HEK293T (cell line): ENCODE measurements around the gene FBLN2.
A peak's percentile ranks its signal among the peaks of the same experiment; 100 is the strongest.

Experiments used
- CTCF ChIA-PET: fragments of 350-600 bp; formaldehyde crosslinking; extraction: SDS; loops from one replicate; lab custom pipeline; 2021; ENCODE audit warnings: antibody characterized with exemption, inconsistent platforms; lab: Yijun Ruan, JAX
- POLR2A ChIA-PET: fragments of 350-600 bp; formaldehyde crosslinking; extraction: SDS; loops from one replicate; lab custom pipeline; 2020; ENCODE audit warnings: antibody characterized with exemption, inconsistent platforms; lab: Yijun Ruan, JAX
- DNase-seq: peaks from one replicate; pipeline ENCODE4 v3.0.0; 2012; ENCODE audit warnings: mixed read lengths; ENCODE audit errors: extremely low spot score
- ARNT ChIP-seq: fragments of 450-650 bp; IDR thresholded peaks from 2 replicates; pipeline ENCODE4 v1.6.1; 2017; ENCODE audit warnings: mild to moderate bottlenecking
- BHLHE40 ChIP-seq: fragments of 450-650 bp; IDR thresholded peaks from 2 replicates; pipeline ENCODE4 v1.6.1; 2016; ENCODE audit warnings: mild to moderate bottlenecking, moderate library complexity, borderline replicate concordance
- CTBP1 ChIP-seq: fragments of 450-650 bp; IDR thresholded peaks from 2 replicates; pipeline ENCODE4 v1.6.1; 2016; ENCODE audit warnings: borderline replicate concordance
- ELF4 ChIP-seq: fragments of 450-650 bp; IDR thresholded peaks from 2 replicates; pipeline ENCODE4 v1.6.1; 2017; ENCODE audit warnings: antibody characterized with exemption
- FOXA1 ChIP-seq: fragments of 450-650 bp; IDR thresholded peaks from 2 replicates; pipeline ENCODE4 v1.6.1; 2016; ENCODE audit warnings: mild to moderate bottlenecking
- FOXK2 ChIP-seq: fragments of 450-650 bp; IDR thresholded peaks from 2 replicates; pipeline ENCODE4 v1.6.1; 2016; ENCODE audit warnings: mild to moderate bottlenecking
- FOXM1 ChIP-seq: fragments of 450-650 bp; IDR thresholded peaks from 2 replicates; pipeline ENCODE4 v1.6.1; 2017; ENCODE audit warnings: mild to moderate bottlenecking, borderline replicate concordance
- HDGF ChIP-seq: fragments of 450-650 bp; IDR thresholded peaks from 2 replicates; pipeline ENCODE4 v1.6.1; 2017; ENCODE audit warnings: antibody characterized with exemption, borderline replicate concordance
- L3MBTL2 ChIP-seq: fragments of 450-650 bp; conservative IDR thresholded peaks from 2 replicates; pipeline ENCODE4 v1.6.1; 2016; ENCODE audit warnings: mild to moderate bottlenecking
- LEF1 ChIP-seq: fragments of 450-650 bp; IDR thresholded peaks from 2 replicates; pipeline ENCODE4 v1.6.1; 2017; ENCODE audit warnings: mild to moderate bottlenecking, borderline replicate concordance
- NFRKB ChIP-seq: fragments of 450-650 bp; IDR thresholded peaks from 2 replicates; pipeline ENCODE4 v1.6.1; 2016; ENCODE audit warnings: mild to moderate bottlenecking, moderate library complexity
- SP1 ChIP-seq: fragments of 450-650 bp; IDR thresholded peaks from 2 replicates; pipeline ENCODE4 v1.6.1; 2017
- SUZ12 ChIP-seq: fragments of 450-650 bp; IDR thresholded peaks from 2 replicates; pipeline ENCODE4 v1.6.1; 2016; ENCODE audit warnings: mild to moderate bottlenecking
- TARDBP ChIP-seq: fragments of 450-650 bp; IDR thresholded peaks from 2 replicates; pipeline ENCODE4 v1.6.1; 2016
- ZNF384 ChIP-seq: fragments of 450-650 bp; IDR thresholded peaks from 2 replicates; pipeline ENCODE4 v1.6.1; 2016
- TF ChIP-seq, protein P1 (sequence below): fragments of 450-650 bp; IDR thresholded peaks from 2 replicates; pipeline ENCODE4 v1.6.1; 2016

Gene FBLN2

DNA sequence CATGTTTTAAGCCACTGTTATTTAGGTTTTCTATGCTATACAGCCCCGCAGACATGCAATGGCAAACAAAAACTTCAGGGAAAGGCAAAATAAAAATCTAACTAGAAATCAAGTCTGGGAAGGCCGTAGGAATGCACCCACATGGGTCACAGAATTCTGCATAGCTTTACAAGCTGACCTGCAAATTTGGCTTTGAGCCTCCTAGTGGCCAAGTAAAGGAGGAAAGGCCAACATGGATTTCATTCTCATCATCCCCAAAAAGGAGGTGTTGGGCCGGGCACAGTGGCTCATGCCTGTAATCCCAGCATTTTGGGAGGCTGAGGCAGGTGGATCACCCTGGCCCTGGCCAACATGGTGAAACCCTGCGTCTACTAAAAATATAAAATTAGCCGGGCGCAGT lies 124.3 kb downstream of the FBLN2 start:
- CTCF ChIA-PET: no interaction called here
- POLR2A ChIA-PET: no interaction called here
- TF ChIP-seq SUZ12 (no peak), NFRKB (no peak)
- peak; percentile 36 for DNase-seq

DNA sequence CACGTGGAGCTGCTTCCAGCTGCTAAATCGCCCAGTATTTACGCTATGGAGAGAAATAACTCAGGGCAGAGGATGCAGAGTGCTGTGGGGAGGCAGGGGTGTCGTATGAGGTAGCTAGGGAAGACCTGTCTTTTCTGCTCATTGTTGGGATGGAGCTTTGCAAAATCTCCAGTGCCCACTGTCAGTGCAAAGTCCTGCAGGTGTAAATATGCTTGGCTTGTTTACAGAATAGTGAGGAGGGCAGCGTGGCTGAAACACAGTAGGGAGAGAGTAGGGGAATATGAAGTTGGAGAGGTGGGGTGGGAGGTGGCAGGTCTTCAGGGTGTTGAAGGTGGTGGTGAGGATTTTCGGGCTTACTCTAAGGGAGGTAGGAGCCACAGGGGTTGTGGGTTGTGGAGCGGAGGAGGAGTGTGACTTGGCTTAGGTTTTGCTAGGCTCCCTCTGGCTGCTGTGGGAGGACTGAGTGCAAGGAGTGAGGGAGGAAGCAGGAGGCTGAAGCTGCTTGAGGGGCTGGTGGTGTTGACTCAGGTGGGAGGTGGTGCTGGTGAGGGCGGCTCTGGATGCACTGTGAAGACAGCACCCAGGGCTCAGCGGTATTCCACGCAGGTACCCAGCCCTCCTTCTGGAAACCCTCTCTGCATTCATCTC lies 125.7 kb downstream of the FBLN2 start:
- ChIA-PET CTCF (no interaction called here), POLR2A (no interaction called here)
- no peak for DNase-seq
- TF ChIP-seq TARDBP: no peak
- TF ChIP-seq FOXM1: no peak
- TF ChIP-seq ELF4: no peak
- no peak for TF ChIP-seq FOXA1
- no peak for TF ChIP-seq HDGF
- no peak for TF ChIP-seq LEF1
- TF ChIP-seq L3MBTL2: no peak
- TF ChIP-seq NFRKB: no peak

DNA sequence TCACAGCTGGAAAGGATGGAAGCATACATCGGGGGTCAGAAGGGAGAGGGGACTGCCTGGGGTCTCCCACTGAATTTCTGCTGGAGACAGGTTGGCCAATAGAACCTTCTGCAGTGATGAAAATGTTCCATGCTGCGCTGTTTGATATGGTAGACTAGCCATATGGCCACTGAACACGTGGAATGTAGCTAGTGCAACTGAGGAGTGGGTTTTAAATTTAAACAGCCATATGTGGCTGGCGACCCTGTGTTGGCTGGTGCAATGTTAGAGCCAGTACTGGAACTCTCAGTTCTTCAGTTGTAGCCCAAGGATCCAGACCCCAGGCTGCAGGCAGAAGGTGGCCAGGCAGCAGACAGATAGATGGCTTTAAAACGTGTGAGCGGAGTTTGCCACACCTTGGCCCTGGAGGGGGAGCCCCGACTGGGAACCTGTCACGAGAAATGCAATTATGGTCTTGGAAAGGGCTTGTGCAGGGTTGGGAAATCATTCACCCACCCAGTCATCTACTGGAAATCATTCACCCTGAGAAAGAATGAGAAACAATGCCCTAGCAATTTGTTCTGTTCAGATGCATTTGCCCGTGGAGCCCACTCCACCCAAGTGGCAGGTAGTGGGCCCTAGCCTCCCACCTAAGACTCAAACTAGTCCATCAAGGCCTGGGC lies 127.6 kb downstream of the FBLN2 start:
- ChIA-PET POLR2A (no interaction called here), CTCF (no interaction called here)

DNA sequence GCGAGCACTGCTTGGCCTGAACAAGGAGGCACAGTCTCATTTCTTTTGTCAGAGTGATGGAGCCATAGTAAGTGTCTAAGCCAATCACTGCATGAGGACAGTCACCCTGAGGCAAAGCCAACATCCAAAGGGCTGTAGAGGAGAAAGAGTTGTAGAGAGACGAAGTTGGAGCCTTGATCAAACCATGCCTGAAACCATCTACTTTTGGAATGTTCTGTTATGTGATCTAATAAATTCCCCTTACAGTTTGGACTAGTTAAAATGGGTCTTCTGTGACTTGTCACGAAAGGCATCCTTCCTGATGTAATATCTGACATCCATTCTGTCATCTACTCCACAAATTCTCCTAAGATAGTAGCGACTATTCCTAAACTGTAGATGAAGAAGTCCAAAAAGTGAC lies 128.3 kb downstream of the FBLN2 start:
- DNase-seq: no peak
- POLR2A ChIA-PET: no interaction called here
- TF ChIP-seq CTBP1: no peak
- TF ChIP-seq BHLHE40: no peak
- no peak for TF ChIP-seq NFRKB
- no peak for TF ChIP-seq FOXM1
- TF ChIP-seq LEF1: no peak
- no peak for TF ChIP-seq SUZ12
- no peak for TF ChIP-seq L3MBTL2
- no peak for TF ChIP-seq SP1
- TF ChIP-seq ELF4: no peak
- TF ChIP-seq FOXA1: no peak
- TF ChIP-seq HDGF: no peak
- TF ChIP-seq FOXK2: no peak
- TF ChIP-seq ARNT: no peak
- TF ChIP-seq ZNF384: no peak
- TF ChIP-seq TARDBP: no peak
- TF ChIP-seq, protein P1, sequence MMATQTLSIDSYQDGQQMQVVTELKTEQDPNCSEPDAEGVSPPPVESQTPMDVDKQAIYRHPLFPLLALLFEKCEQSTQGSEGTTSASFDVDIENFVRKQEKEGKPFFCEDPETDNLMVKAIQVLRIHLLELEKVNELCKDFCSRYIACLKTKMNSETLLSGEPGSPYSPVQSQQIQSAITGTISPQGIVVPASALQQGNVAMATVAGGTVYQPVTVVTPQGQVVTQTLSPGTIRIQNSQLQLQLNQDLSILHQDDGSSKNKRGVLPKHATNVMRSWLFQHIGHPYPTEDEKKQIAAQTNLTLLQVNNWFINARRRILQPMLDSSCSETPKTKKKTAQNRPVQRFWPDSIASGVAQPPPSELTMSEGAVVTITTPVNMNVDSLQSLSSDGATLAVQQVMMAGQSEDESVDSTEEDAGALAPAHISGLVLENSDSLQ: no peak
- CTCF ChIA-PET: interaction anchor here (0.6 kb wide), 1 partner anchor 24 kb away, joined by 3 read pairs; no protein-coding TSS in a partner anchor

More for the DNA sequence above, 127.6 kb downstream of the FBLN2 start:
- no peak for TF ChIP-seq SUZ12
- TF ChIP-seq FOXK2: no peak
- no peak for TF ChIP-seq BHLHE40
- no peak for TF ChIP-seq HDGF
- TF ChIP-seq TARDBP: no peak
- no peak for DNase-seq

DNA sequence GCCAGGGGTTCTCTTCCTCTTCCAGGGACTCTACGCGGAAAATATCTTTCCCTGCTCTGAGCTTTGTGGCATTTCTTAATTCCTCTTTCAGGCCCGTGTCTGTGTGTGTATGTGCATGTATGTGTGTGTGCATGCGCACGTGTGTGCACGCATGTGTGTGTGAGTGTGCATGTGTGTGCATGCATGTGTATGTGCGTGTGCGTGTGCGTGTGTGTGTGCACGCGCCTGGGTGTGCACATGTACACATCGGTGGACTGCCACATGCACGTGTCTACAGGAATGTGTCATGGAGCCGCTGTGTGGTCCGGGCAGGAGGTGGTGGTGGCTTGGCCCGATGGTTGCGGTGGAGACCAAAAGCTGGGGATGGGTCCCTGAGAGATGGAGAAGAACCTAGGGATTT lies 133.0 kb downstream of the FBLN2 start:
- ChIA-PET POLR2A (no interaction called here), CTCF (no interaction called here)
- no peak for DNase-seq
- TF ChIP-seq L3MBTL2: no peak
- TF ChIP-seq ZNF384: no peak
- TF ChIP-seq FOXA1: no peak

DNA sequence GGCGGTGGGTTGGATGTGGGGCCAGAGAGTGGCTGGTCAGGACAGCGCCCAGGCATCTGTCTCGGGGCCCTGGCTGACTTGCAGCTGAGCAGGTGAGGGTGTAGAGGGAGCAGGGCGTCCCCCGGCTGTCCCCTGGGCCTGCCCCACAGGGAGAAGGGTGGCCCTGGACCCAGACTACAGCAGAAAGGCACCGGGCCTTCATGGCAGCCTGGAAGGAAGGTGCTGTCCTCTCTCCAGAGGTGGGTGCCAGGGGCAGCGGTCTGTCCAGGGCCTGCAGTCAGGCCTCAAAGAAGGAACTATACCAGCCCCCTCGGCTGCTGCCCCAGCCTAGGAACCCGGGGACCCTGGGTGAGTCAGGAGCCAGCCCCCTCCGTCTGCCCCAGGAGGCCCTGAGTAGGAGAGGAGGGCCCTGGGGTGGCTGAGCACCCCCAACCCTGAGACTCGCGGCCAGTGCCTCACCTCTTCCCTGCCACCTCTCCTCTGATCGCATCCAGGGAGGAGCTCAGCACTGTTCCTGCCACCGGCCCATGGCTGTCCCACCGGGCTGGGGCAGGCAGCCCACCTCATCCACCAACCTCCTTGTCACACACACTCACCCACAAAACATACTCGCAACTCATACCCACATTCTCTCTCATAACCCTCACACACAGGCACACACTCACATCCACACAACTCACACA lies 133.5 kb downstream of the FBLN2 start:
- ChIA-PET POLR2A (no interaction called here), CTCF (no interaction called here)
- TF ChIP-seq FOXK2 (no peak), SP1 (no peak), LEF1 (no peak), NFRKB (no peak), L3MBTL2 (no peak), SUZ12 (no peak), BHLHE40 (no peak), FOXM1 (no peak), TARDBP (no peak), HDGF (no peak), FOXA1 (no peak), ELF4 (no peak)
- TF ChIP-seq, protein P1: no peak
- DNase-seq: no peak

DNA sequence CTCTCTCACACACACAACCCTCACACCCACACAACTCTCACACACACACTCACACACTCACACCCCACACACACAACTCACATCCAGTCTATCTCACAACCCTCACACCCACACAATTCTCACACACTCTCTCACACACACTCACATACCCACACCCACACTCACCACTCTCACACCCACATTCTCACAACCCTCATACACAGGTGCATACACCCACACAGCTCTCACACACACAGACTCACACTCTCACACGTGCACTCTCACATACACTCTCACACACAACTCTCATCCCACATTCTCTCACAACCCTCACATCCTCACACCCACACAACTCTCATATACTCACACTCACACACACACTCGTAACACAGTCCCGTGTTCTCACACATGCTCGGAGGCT lies 134.4 kb downstream of the FBLN2 start:
- no peak for DNase-seq
- TF ChIP-seq TARDBP: no peak
- CTCF ChIA-PET: no interaction called here

More for the DNA sequence above, 134.4 kb downstream of the FBLN2 start:
- POLR2A ChIA-PET: no interaction called here
